H1 (cell line): Measurements from ENCODE around the gene RASAL2. TPM values are rescaled to one million over a fixed set of nuclear protein-coding genes. Genes with fewer than 3 reads are reported as not detected.
A peak's percentile ranks its signal among the peaks of the same experiment; 100 is the strongest.

Source experiments
- CTCF ChIA-PET: fragments of 300-600 bp; sonication (Branson Sonifier 250); formaldehyde crosslinking; loops from one replicate; lab custom pipeline; 2021; ENCODE audit not compliant: partially characterized antibody; lab: Charles Lee
- POLR2A ChIA-PET: fragments of 300-600 bp; sonication (Branson Sonifier 250); formaldehyde crosslinking; loops from one replicate; lab custom pipeline; 2021; ENCODE audit warnings: inconsistent platforms; ENCODE audit not compliant: partially characterized antibody; lab: Charles Lee
- DNase-seq, 2 experiments: peaks; one replicate each; pipeline versions ENCODE4 v3.0.0 to v3.0.0-alpha.2; 2010 to 2022; ENCODE audit warnings: low spot score in 2 of 2, low read depth in 1 of 2, mixed read lengths in 1 of 2
- FAIRE-seq: peaks from 2 replicates; lab custom pipeline; 2011; peaks lifted over from hg19 to GRCh38; lab: Jason Lieb, UNC
- H2AFZ ChIP-seq: 2 replicates; pipeline ENCODE4 v1.8.1; 2012; ENCODE audit warnings: low read length, inconsistent platforms
- H2AK5ac ChIP-seq: 2 replicates; pipeline ENCODE4 v1.6.1; 2013; ENCODE audit warnings: low read depth, low read length
- H2BK120ac ChIP-seq: replicated peaks from 2 replicates; pipeline ENCODE3; 2013; ENCODE audit warnings: low read depth, low read length, inconsistent platforms
- H2BK12ac ChIP-seq: 2 replicates; pipeline ENCODE4 v1.6.1; 2013; ENCODE audit warnings: low read depth, low read length
- H2BK15ac ChIP-seq: 2 replicates; pipeline ENCODE4 v1.6.1; 2013; ENCODE audit warnings: low read length
- H2BK20ac ChIP-seq: 2 replicates; pipeline ENCODE4 v1.6.1; 2013; ENCODE audit warnings: low read length
- H2BK5ac ChIP-seq: 2 replicates; pipeline ENCODE4 v1.6.1; 2013; ENCODE audit warnings: low read depth, low read length
- H3K14ac ChIP-seq: 2 replicates; pipeline ENCODE4 v1.6.1; 2013; ENCODE audit warnings: inconsistent platforms; ENCODE audit not compliant: insufficient read length
- H3K18ac ChIP-seq: 2 replicates; pipeline ENCODE4 v1.6.1; 2013; ENCODE audit warnings: low read length; ENCODE audit errors: extremely low read depth
- H3K23ac ChIP-seq: 2 replicates; pipeline ENCODE4 v1.6.1; 2013; ENCODE audit warnings: inconsistent platforms; ENCODE audit not compliant: insufficient read length
- H3K23me2 ChIP-seq: 2 replicates; pipeline ENCODE4 v1.6.1; 2013; ENCODE audit warnings: low read depth, low read length
- H3K27ac ChIP-seq: 2 replicates; pipeline ENCODE4 v1.6.1; 2011; ENCODE audit warnings: low read depth, low read length, inconsistent platforms
- H3K27me3 ChIP-seq, 4 experiments: replicated peaks in 1 of 4; 1 replicate in 1 of 4; 2 replicates in 3 of 4; pipeline versions ENCODE4 v1.6.1 to v1.8.1; 2011 to 2013; ENCODE audit warnings: low read length in 3 of 4, mild to moderate bottlenecking in 3 of 4, inconsistent platforms in 2 of 4, mixed read lengths in 2 of 4, moderate library complexity in 1 of 4; ENCODE audit not compliant: control insufficient read depth in 3 of 4, insufficient read depth in 3 of 4; ENCODE audit errors: extremely low read depth in 1 of 4
- H3K36me3 ChIP-seq, 4 experiments: 2 replicates each; pipeline versions ENCODE4 v1.6.1 to v1.8.1; 2011 to 2013; ENCODE audit warnings: mild to moderate bottlenecking in 4 of 4, low read length in 3 of 4, moderate library complexity in 2 of 4, control low read depth in 1 of 4, inconsistent platforms in 1 of 4; ENCODE audit not compliant: insufficient read depth in 4 of 4, control insufficient read depth in 2 of 4
- H3K4ac ChIP-seq: replicated peaks from 2 replicates; pipeline ENCODE3; 2013; ENCODE audit warnings: low read length, low read depth, mixed read lengths, inconsistent platforms; ENCODE audit not compliant: insufficient read length
- H3K4me1 ChIP-seq, 4 experiments: replicated peaks in 1 of 4; 1 replicate in 1 of 4; 2 replicates in 3 of 4; pipeline versions ENCODE4 v1.6.1 to v1.8.1; 2011 to 2013; ENCODE audit warnings: low read length in 3 of 4, inconsistent platforms in 2 of 4, mixed read lengths in 1 of 4; ENCODE audit not compliant: insufficient read depth in 4 of 4, control insufficient read depth in 3 of 4
- H3K4me2 ChIP-seq, 2 experiments: 2 replicates each; pipeline versions ENCODE4 v1.6.1 to v1.8.1; 2011 to 2013; ENCODE audit warnings: low read depth in 2 of 2, low read length in 2 of 2, control low read depth in 1 of 2, inconsistent platforms in 1 of 2, mild to moderate bottlenecking in 1 of 2; ENCODE audit not compliant: insufficient read depth in 1 of 2
- H3K4me3 ChIP-seq, 4 experiments: fragments of 200-600, 300-600 bp in 1 of 4; sonication (generic), shearing (Covaris generic), sonication (Bioruptor Twin) in 1 of 4; 2 replicates each; pipeline versions ENCODE4 v1.5.1 to v1.8.1; 2011 to 2016; ENCODE audit warnings: low read length in 4 of 4, low read depth in 3 of 4, control low read depth in 2 of 4, inconsistent platforms in 2 of 4, mild to moderate bottlenecking in 2 of 4, mixed read lengths in 1 of 4, moderate library complexity in 1 of 4; ENCODE audit not compliant: insufficient read depth in 2 of 4; ENCODE audit errors: extremely low read depth in 1 of 4
- H3K56ac ChIP-seq: replicated peaks from 2 replicates; pipeline ENCODE3; 2013; ENCODE audit warnings: low read depth, mild to moderate bottlenecking, mixed read lengths, low read length, inconsistent platforms; ENCODE audit not compliant: insufficient read length
- H3K79me1 ChIP-seq: 2 replicates; pipeline ENCODE4 v1.6.1; 2013; ENCODE audit warnings: low read depth, low read length, control low read depth
- H3K79me2 ChIP-seq, 2 experiments: 2 replicates each; pipeline versions ENCODE4 v1.6.1 to v1.8.1; 2012 to 2013; ENCODE audit warnings: low read length in 2 of 2, mild to moderate bottlenecking in 2 of 2, inconsistent platforms in 1 of 2; ENCODE audit not compliant: insufficient read depth in 2 of 2, control insufficient read depth in 1 of 2
- H3K9ac ChIP-seq, 4 experiments: replicated peaks in 1 of 4; 1 replicate in 1 of 4; 2 replicates in 3 of 4; pipeline versions ENCODE4 v1.6.1 to v1.8.1; 2011 to 2013; ENCODE audit warnings: low read depth in 3 of 4, low read length in 3 of 4, control low read depth in 2 of 4, mild to moderate bottlenecking in 2 of 4, moderate library complexity in 2 of 4, inconsistent platforms in 1 of 4; ENCODE audit errors: extremely low read depth in 1 of 4
- H3K9me3 ChIP-seq, 2 experiments: 2 replicates each; pipeline versions ENCODE4 v1.6.1 to v1.8.1; 2012 to 2013; ENCODE audit warnings: mild to moderate bottlenecking in 2 of 2, moderate library complexity in 2 of 2, control low read depth in 1 of 2, inconsistent platforms in 1 of 2, low read depth in 1 of 2, low read length in 1 of 2, mixed read lengths in 1 of 2; ENCODE audit not compliant: insufficient read depth in 2 of 2
- H4K20me1 ChIP-seq, 2 experiments: replicated peaks in 1 of 2; 2 replicates each; pipeline versions ENCODE3 to v1.8.1; 2011 to 2013; ENCODE audit warnings: inconsistent platforms in 2 of 2, low read length in 2 of 2, mild to moderate bottlenecking in 1 of 2; ENCODE audit not compliant: insufficient read depth in 2 of 2, control insufficient read depth in 1 of 2
- H4K5ac ChIP-seq: 2 replicates; pipeline ENCODE4 v1.6.1; 2013; ENCODE audit warnings: low read length, low read depth, mixed read lengths, inconsistent platforms; ENCODE audit not compliant: insufficient read length
- H4K8ac ChIP-seq: 2 replicates; pipeline ENCODE4 v1.8.0; 2013; ENCODE audit warnings: mild to moderate bottlenecking, moderate library complexity, low read length, inconsistent platforms; ENCODE audit not compliant: insufficient read depth; ENCODE audit errors: extremely low read depth
- H4K91ac ChIP-seq: replicated peaks from 2 replicates; pipeline ENCODE3; 2013; ENCODE audit warnings: low read length, mixed read lengths, inconsistent platforms; ENCODE audit not compliant: insufficient read length
- ASH2L ChIP-seq: fragments of 200-600, 300-600 bp; sonication (generic); IDR thresholded peaks from one replicate; pipeline ENCODE4 v1.7.1; 2017; ENCODE audit warnings: low read length
- CEBPB ChIP-seq: IDR thresholded peaks from 2 replicates; pipeline ENCODE4 v1.6.1; 2012; ENCODE audit warnings: low read depth, low read length
- KDM5A ChIP-seq: fragments of 200-600 bp; IDR thresholded peaks from 2 replicates; pipeline ENCODE4 v1.7.1; 2012; ENCODE audit warnings: mild to moderate bottlenecking, low read length, inconsistent platforms, mixed read lengths
- WGBS, 2 experiments: shearing (Covaris generic) in 1 of 2; methylation state at CpG; one replicate each; pipeline versions ENCODE4 v1.1.6 to v1.1.7; 2013 to 2015; ENCODE audit warnings: low lambda C conversion rate in 2 of 2, mixed read lengths in 2 of 2, inconsistent platforms in 1 of 2, low coverage in 1 of 2, missing lambda C conversion rate in 1 of 2; ENCODE audit not compliant: insufficient replicate concordance in 2 of 2, insufficient coverage in 1 of 2, insufficient read length in 1 of 2; ENCODE audit errors: extremely low coverage in 1 of 2, missing lambda C conversion rate in 1 of 2; 5-methylcytosine and 5-hydroxymethylcytosine counted together
- polyA plus RNA-seq, 7 experiments: library from polyadenylated mRNA; depleted of rRNA in 3 of 7; stranded (reverse) in 5 of 7; unstranded in 2 of 7; fragments of >200 nt in 5 of 7; fragments of 200-250 nt in 2 of 7; gene quantifications; 1 replicate in 5 of 7; 2 replicates in 1 of 7; 4 replicates in 1 of 7; pipeline versions ENCODE4 v1.2.1 to v1.2.3, GENCODE V29; 2011 to 2013; ENCODE audit warnings: missing spikeins in 2 of 7, mixed read lengths in 2 of 7
- total RNA-seq: library from RNA; stranded (reverse); fragmentation: NEBNext Ultra II Directional; extraction: Animal tissue kit (Norgen Biotek cat#: 25700); gene quantifications from 2 replicates; pipeline ENCODE4 v1.2.1, GENCODE V29; 2021

Gene RASAL2
- total and polyA plus RNA-seq, 2 of the 8 experiments (the other 6 are each of a cell fraction or from before 2014, with no cell fraction given): 15.9 to 32.5 TPM

DNA sequence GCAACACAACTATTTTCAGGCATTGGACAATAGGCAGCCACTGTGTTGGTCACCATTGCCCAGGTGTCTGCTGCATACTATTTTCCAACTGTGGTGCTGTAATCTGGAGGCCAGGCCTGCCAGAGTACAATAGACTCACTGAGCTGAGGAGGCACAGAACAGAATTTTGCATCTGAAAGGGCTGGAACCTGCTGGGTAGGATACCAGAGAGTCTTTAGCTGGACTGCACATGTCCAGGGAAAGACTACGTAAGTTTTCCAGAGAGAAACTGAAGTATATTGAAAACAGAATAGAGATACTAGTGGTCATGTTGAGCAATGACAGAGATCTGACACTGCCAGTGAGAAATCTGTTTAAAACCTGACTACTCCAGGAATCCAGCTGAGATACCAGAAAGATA, 200.8 kb downstream of the RASAL2 start:
- POLR2A ChIA-PET: interaction anchor here (0.9 kb wide), 1 partner anchor 27 kb away, joined by 5 read pairs; no protein-coding TSS in a partner anchor
- Histone ChIP-seq H3K4ac (no peak overlapping the region), H3K9ac (no peak overlapping the region), H3K56ac (no peak overlapping the region), H3K4me1 (peaks cover 3 to 8% (median 4%) of the 10 kb centered on the region in 4 experiments; a peak in 6 of 7 replicates), H3K18ac (no peak overlapping the region), H2BK5ac (no peak overlapping the region), H3K27me3 (no peaks in the 10 kb centered on the region), H3K36me3 (no peaks in the 10 kb centered on the region), H2AK5ac (peak overlapping the region; percentile 30; the same call in 1 of the 2 replicates), H2BK12ac (no peak overlapping the region), H3K79me1 (peaks cover 3% of the 10 kb centered on the region; the same call in 1 of the 2 replicates), H3K27ac (no peak overlapping the region), H2BK15ac (no peak overlapping the region), H3K9me3 (no peaks in the 10 kb centered on the region), H3K23ac (no peak overlapping the region), H3K14ac (no peak overlapping the region), H2BK120ac (no peak overlapping the region), H3K4me3 (no peak overlapping the region), H2BK20ac (0 out of 2 replicates have a peak overlapping the region, but pooled peaks have one; percentile 21), H3K23me2 (no peaks in the 10 kb centered on the region), H4K91ac (no peak overlapping the region), H4K8ac (no peak overlapping the region), H3K79me2 (peaks cover 0 to 21% of the 10 kb centered on the region in 2 experiments; a peak in 2 of 4 replicates), H3K4me2 (no peak overlapping the region), H2AFZ (no peak overlapping the region), H4K20me1 (no peaks in the 10 kb centered on the region), H4K5ac (no peak overlapping the region)
- TF ChIP-seq KDM5A (no peak), ASH2L (no peak), CEBPB (no peak)
- DNase-seq: no peak
- FAIRE-seq: no peak
- CTCF ChIA-PET: interaction anchor here (0.7 to 2.0 kb wide), 16 partner anchors 8 to 263 kb away, joined by 3 to 10 read pairs (median 3); no protein-coding TSS in a partner anchor
- 77% methylated on average over 1 of the region's 1 CpG; no CpG with 5 or more reads in 1 of the 2 experiments for WGBS, 2 experiments
